GM21619 (cell line): ENCODE measurements around the gene TRIM40.

ENCODE experiments used
- ATAC-seq: cut with Tn5 transposase; IDR thresholded peaks from one replicate; pipeline ENCODE4 v1.9.1; 2021; ENCODE audit not compliant: unreplicated experiment

Gene TRIM40

GRCh38 chr6:30147096-30147495 lies 11.2 kb downstream of the TRIM40 start:
- no peak for ATAC-seq

GRCh38 chr6:30149234-30149633 lies 13.3 kb downstream of the TRIM40 start:
- ATAC-seq: no peak

- no peak for ATAC-seq
Measured at GRCh38 chr6:30149858-30150550, 14.1 kb downstream of the TRIM40 start.

DNA sequence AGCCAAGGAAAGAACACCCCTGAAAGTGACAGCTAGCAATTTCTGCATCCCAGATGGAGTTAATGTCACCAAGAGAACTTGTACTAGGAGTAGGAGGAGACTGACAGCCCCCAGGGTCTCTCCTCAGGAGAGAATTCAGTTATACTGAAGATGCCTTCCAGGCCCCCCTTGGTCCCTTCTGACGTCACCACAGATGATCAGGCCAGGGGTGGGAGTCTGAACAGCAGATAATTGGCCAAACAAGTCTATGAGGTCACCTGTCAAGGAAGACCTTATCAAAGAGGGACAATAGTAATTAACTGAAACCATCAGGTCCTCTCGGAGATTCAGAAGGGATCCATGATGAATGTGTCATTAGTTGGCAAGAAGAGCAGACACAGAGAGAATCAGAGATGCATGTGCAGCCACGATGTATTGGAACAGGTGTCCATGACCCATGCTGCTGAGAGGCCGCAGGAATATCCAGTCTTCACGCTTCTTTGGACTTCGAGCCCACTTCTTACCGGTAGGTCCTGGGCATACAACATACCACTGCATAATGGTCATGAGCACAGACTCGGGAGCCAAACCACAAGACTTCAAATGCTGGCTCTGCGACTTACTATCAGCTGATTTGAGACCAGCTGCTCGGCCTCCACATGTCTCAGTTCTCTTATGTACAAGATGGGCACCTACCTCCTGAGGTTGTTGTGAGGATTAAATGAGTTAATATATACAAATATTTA lies 14.9 kb downstream of the TRIM40 start:
- ATAC-seq: no peak

DNA sequence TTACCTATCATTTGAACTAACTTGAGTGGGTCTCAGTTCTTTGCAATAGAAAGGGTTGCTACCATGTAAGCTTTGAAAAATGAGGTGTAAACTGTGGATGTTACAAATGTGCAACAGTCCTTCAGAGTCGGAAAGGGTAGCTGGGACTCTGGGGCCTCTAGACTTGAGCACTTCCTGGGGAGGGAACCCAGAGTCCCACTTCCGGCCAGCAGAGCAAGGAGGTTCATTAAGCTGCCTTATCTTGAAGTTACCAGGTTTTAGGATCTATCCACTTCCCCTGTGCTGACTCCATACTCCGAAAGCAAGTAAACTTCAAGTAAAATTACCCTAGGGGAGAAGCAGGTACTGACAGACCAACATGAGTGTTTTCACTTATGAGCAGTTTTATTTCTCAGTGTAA lies 15.6 kb downstream of the TRIM40 start:
- ATAC-seq: no peak

DNA sequence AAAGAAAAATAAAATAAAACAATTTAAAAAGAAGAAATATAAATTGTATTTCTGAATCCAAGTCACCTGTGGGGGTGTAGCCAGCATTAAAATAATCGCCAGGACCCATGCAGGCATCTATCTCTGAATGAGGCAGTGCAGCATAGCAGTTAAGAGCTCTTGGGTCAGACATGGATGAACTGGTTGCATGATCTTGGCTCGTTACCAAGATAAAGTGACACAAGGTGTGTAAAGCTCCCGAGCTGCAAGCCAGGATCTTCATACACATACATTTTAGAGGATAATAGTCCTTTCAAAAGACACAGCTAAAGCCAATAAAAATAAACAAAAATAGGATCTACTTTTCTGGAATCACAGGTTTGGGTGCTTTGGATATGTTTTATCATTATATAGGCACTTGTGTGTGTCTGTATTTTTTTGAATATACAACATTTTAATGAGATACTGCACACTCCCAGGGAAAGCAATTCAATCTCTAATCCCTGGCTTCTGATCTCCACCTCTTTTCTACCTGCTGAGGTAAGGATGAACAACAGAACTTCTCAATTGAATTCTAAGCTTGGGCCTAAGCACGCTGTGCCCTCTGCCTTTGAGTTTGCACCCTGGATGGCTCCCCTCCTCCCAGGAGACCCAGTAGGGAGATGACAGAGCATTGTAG lies 16.2 kb downstream of the TRIM40 start:
- ATAC-seq: no peak

DNA sequence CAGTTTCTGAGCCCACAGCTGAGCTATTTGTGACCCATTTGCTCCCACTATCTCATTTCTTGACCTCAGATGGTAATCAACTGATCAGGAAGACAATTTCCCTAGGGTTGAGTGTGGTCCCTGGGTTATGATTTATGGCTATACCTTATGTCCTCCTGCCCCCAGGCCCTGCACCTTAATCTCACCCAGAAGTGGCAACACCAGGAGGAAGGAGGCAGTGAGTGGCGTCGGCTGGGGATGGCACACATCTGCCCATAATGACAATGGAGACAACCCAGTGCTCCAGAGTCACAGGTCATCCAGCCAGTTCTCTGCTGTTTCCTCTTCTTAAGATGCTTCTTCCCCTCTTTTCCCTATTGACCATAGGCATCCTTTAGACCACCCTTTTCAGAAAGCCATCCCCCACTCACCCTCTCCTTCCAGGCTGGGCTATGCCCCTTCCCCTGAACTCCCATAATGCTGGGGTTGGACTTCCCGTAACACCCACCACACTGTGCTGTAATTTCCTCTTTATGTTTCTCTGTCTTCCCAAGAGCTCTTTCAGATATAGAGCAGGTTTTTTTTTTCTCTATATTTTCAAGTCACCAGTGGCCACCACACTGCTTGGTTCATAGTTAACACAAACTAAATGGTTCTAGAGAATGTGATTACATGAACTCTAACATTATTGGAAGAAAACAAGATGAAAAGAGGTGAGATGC lies 17.1 kb downstream of the TRIM40 start:
- no peak for ATAC-seq

GRCh38 chr6:30154061-30154460 lies 18.1 kb downstream of the TRIM40 start:
- no peak for ATAC-seq

GRCh38 chr6:30154709-30155519 lies 19.0 kb downstream of the TRIM40 start:
- ATAC-seq: no peak

DNA sequence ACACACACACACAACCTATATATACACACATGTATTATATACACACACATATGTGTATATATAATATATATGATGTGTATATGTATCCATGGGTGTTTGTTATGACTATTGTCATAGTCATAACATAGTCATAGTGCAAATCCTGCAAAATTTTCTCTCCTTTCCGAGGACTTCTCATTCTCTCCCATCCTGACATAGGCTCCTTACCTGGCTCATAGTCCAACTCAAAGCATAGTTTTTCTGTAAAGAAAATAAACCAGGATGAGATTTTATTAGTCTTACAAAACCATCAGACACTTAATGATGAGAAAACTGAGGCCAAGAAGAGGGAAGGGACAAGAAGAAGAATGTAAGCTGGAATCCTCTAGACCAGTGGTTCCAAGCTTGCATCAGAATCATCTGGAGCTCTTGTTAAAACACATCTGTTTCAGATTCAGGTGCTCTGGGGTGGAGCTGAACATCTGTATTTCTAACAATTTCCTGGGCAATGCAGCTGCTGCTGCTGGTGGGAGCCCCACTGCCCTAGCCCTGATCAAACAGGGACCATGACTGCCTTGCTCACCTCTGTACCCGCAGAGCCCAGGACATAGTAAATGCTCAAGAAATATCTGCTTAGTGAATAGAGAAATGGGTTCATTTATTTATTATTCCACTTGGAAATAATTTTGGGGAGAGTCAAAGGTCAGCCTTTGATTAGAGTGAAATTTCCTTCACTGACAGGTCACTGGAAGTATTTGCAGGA lies 19.8 kb downstream of the TRIM40 start:
- no peak for ATAC-seq

- ATAC-seq: no peak
Measured at GRCh38 chr6:30156262-30156599, 20.3 kb downstream of the TRIM40 start.

- no peak for ATAC-seq
Measured at GRCh38 chr6:30156774-30157173, 20.8 kb downstream of the TRIM40 start.

DNA sequence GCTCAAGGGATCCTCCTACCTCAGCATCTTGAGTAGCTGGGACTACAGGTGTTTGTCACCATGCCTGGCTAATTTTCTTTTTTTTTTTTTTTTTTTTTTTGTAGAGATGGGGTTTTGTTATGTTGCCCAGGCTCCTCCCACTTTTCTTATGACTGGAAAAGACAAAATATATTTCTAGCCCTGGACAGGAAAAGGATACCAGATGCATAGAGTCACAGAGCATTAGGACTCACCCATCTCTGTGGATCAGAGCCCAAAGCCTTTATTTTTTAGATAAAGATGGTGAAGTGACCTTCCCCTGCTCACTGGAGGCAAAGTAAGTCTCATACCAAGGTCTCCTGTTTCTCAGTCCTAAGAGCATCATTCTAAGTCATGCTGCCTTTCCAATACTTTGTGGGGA lies 21.6 kb downstream of the TRIM40 start:
- ATAC-seq: no peak

DNA sequence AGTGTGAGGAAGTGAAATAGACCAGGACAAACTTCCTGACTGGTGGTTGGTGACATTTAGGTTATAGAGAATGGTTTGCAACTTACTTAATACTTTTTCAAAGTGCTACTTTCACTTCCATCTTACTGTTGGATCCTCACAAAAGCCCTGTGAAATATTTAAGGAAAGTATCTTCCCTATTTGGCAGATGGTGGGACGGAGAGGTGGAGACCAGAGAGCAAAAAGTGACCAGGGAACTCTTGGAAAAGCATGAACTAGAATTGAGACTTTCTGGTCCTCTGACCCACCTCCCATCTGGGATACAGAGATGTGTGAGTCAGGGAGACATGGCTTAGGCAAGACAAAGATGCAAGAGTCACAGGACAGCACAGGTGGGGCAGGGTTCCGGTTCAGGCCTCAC lies 22.1 kb downstream of the TRIM40 start:
- no peak for ATAC-seq

GRCh38 chr6:30158475-30159040 lies 22.6 kb downstream of the TRIM40 start:
- no peak for ATAC-seq

DNA sequence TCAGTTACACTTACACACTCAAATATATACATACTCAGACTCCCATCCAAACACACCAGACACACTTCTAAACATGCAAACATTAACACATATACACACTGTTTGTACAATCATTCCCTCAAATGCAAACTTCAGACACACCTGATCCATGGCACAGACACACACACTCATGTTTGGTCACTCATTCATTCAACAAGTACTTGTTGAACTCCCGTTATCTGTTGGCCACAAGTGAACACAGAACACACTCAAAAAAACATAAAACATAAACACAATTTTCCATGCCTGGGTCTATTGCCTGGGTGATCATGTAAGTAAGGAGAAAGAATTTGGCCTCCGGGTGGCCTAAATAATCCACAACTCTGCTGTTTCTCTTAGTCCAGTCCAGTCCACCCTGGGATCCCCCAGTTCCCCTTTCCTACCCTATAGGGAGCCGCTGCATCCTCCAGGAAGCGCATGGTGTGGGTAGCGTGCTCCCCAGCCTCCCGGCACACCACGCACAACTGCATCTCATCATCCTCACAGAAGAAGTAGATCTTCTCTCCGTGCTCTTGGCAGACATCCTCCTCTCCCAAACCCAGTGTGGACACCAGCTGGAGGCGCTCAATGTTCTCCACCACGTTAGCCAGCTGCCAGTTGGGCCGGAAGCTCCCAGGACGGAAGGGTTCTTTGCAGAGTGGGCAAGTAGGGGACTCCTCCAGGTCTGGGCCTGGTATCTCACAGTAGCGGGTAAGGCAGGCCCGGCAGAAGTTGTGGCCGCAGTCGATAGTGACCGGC lies 24.3 kb downstream of the TRIM40 start:
- no peak for ATAC-seq

DNA sequence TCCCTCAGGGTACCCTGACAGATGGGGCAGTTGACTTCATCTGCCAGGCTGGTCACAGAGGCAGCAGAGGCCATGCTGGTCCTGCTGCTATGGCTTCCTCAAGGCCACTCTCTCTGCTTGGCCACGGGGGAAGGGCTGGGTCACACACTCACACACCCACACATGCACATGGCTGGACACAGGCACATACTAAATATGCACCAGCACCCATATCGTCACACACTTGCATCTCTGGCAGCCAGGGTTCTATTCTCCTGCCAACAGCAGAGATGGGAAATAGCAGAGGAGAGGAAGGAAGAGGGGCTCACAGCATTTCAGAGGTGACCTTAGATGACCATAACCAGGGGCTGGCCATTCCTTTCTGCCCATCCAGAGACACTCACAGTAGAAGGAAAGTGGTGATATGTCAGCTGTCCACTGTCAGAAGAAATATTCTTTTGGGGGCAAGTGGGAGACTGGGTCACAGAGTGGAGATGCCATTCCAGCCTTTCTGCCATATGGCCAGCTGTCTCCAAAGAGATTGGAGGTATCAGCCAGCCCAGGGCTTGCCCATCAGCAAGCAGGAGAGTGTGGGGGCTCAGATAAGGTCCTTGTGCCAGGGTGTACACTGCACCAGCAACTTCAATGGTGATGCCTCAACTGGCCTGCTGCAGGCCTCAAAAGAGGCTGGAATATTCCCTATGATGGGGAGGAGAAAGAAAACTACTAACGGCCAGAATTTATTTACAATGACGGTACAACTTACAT lies 25.0 kb downstream of the TRIM40 start, which contains the start of gene TRIM10:
Gene TRIM10, minus strand, starts transcription at position 427 of the 747 bp plus-strand sequence. Its CDS starts 353 bp downstream, at position 74.
- no peak for ATAC-seq
